K562 (cell line): Measurements from ENCODE around the gene NUP98.

Experiments
- ESRRA ChIP-seq: fragments of 450-650 bp; IDR thresholded peaks from 2 replicates; pipeline ENCODE4 v1.6.1; 2014; ENCODE audit warnings: low read depth, mild to moderate bottlenecking, moderate library complexity, borderline replicate concordance
- HLTF ChIP-seq: fragments of 450-650 bp; IDR thresholded peaks from 2 replicates; pipeline ENCODE4 v1.6.1; 2016
- POLR3A ChIP-seq: IDR thresholded peaks from 2 replicates; pipeline ENCODE4 v1.6.1; 2011; ENCODE audit warnings: borderline replicate concordance, mild to moderate bottlenecking, moderate library complexity; ENCODE audit not compliant: insufficient read length, insufficient read depth; ENCODE audit errors: extremely low read depth
- RCOR1 ChIP-seq, 2 experiments: IDR thresholded peaks; 2 replicates each; pipeline ENCODE4 v1.6.1; 2012; ENCODE audit warnings: low read depth in 2 of 2, low read length in 2 of 2, borderline replicate concordance in 1 of 2, improper control_type of control experiment in 1 of 2
- SAFB2 ChIP-seq: fragments of 200-400 bp; formaldehyde crosslinking; IDR thresholded peaks from 2 replicates; pipeline ENCODE4 v1.6.1; 2018; ENCODE audit warnings: borderline replicate concordance, low read length, low read depth, moderate library complexity; ENCODE audit not compliant: severe bottlenecking
- SMARCA4 ChIP-seq: fragments of 450-650 bp; IDR thresholded peaks from 2 replicates; pipeline ENCODE4 v1.6.1; 2016
- SMARCE1 ChIP-seq: fragments of 450-650 bp; IDR thresholded peaks from 2 replicates; pipeline ENCODE4 v1.7.1; 2016; ENCODE audit warnings: mild to moderate bottlenecking
- ZNF253 ChIP-seq: fragments of 250-450 bp; sonication (Bioruptor Pico); conservative IDR thresholded peaks from 2 replicates; pipeline ENCODE4 v1.6.1; 2021; ENCODE audit warnings: mild to moderate bottlenecking
- ZNF384 ChIP-seq: IDR thresholded peaks from 2 replicates; pipeline ENCODE4 v1.6.1; 2012; ENCODE audit warnings: low read depth, low read length, improper control_type of control experiment
- ZSCAN29 ChIP-seq: fragments of 450-650 bp; IDR thresholded peaks from 2 replicates; pipeline ENCODE4 v1.6.1; 2017
- TF ChIP-seq, protein P1 (sequence below): sonication (generic); formaldehyde crosslinking; IDR thresholded peaks from 2 replicates; pipeline ENCODE4 v1.9.0; 2022; ENCODE audit warnings: mild to moderate bottlenecking, missing genetic modification reagents

- TF ChIP-seq HLTF (no peak), SMARCE1 (no peak), ZSCAN29 (no peak), ESRRA (no peak), ZNF253 (CRISPR knock-in tag) (no peak), ZNF384 (no peak), SAFB2 (no peak), RCOR1 (IDR thresholded peaks at IDR 0.05; ENCODE audit: borderline replicate concordance in 1 of 2, low read depth in 2 of 2, low read length in 2 of 2) (no peak), SMARCA4 (no peak), POLR3A (no peak)
- TF ChIP-seq, protein P1, sequence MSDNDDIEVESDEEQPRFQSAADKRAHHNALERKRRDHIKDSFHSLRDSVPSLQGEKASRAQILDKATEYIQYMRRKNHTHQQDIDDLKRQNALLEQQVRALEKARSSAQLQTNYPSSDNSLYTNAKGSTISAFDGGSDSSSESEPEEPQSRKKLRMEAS (CRISPR knock-in tag): no peak
Measured at GRCh38 chr11:3667149-3668035, 130.0 kb downstream of the NUP98 start.
